Osteocyte (in vitro differentiated cells): ENCODE measurements around the gene ZNF684. TPM values are rescaled to one million over a fixed set of nuclear protein-coding genes. Genes with fewer than 3 reads are reported as not detected.
"Not testable (repeated sequence)": the region's sequence is repeated elsewhere in the genome, so short reads cannot be mapped to it uniquely, and the experiment has no call there.

Experiments
- DNase-seq: peaks from one replicate; pipeline ENCODE4 v3.0.0; 2021; ENCODE audit warnings: mixed read lengths; ENCODE audit not compliant: unreplicated experiment; ENCODE audit errors: extremely low spot score
- H3K27ac Mint-ChIP-seq: one replicate; pipeline ENCODE4 v1.8.0; 2021; ENCODE audit warnings: mild to moderate bottlenecking, mixed read lengths; ENCODE audit not compliant: unreplicated experiment
- H3K27me3 Mint-ChIP-seq: one replicate; pipeline ENCODE4 v1.8.0; 2021; ENCODE audit warnings: mixed read lengths; ENCODE audit not compliant: unreplicated experiment
- H3K36me3 Mint-ChIP-seq: one replicate; pipeline ENCODE4 v1.8.0; 2021; ENCODE audit warnings: mixed read lengths; ENCODE audit not compliant: unreplicated experiment
- H3K4me1 Mint-ChIP-seq: one replicate; pipeline ENCODE4 v1.8.0; 2021; ENCODE audit warnings: mixed read lengths; ENCODE audit not compliant: unreplicated experiment
- H3K4me3 Mint-ChIP-seq: one replicate; pipeline ENCODE4 v1.8.0; 2021; ENCODE audit warnings: mild to moderate bottlenecking, moderate library complexity, mixed read lengths; ENCODE audit not compliant: unreplicated experiment
- H3K9me3 Mint-ChIP-seq: one replicate; pipeline ENCODE4 v1.8.0; 2021; ENCODE audit warnings: mixed read lengths; ENCODE audit not compliant: unreplicated experiment
- CTCF ChIP-seq: fragments of 200-600 bp; sonication (generic); IDR thresholded peaks from 2 replicates; pipeline ENCODE4 v1.5.0; 2021; ENCODE audit warnings: antibody characterized with exemption, mild to moderate bottlenecking, moderate library complexity
- total RNA-seq: library from RNA; stranded (reverse); gene quantifications from 2 replicates; pipeline ENCODE4 v1.2.1, GENCODE V29; 2021

Gene ZNF684
- total RNA-seq, 1 donor from 2014 or later = 5.4 TPM

DNA sequence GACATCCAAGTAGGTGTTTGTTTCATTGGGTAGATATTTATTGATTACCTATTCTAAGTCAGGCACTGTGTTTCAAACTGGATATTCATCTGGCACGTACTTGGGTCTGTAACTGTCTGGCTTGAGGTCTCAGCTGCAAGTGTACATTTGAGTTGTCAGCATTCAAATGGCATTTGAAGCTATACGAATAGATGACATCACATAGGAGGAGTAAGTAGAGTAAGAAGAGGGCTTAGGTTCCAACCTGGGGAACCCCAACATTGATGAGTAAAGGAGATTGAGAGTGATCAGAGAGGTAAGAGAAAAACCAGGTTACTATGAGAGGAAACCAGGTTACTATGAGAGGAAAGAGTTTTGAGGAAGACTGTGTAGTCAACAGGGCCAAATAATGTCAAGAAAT is 30.7 kb downstream of the ZNF684 start:
- Mint-ChIP-seq H3K9me3 (no peaks in the 10 kb centered on the region), H3K27me3 (peaks cover 13% of the 10 kb centered on the region), H3K36me3 (no peaks in the 10 kb centered on the region), H3K27ac (no peak overlapping the region), H3K4me1 (no peaks in the 10 kb centered on the region), H3K4me3 (no peak overlapping the region)
- no peak for DNase-seq
- no peak for TF ChIP-seq CTCF

GRCh38 chr1:40563266-40563665 is 31.8 kb downstream of the ZNF684 start:
- H3K27ac Mint-ChIP-seq = no peak overlapping the region
- H3K36me3 Mint-ChIP-seq = no peaks in the 10 kb centered on the region
- H3K27me3 Mint-ChIP-seq = peaks cover 18% of the 10 kb centered on the region
- TF ChIP-seq CTCF = no peak
- no peak overlapping the region for H3K4me3 Mint-ChIP-seq
- no peak for DNase-seq
- H3K9me3 Mint-ChIP-seq = no peaks in the 10 kb centered on the region
- no peaks in the 10 kb centered on the region for H3K4me1 Mint-ChIP-seq

DNA sequence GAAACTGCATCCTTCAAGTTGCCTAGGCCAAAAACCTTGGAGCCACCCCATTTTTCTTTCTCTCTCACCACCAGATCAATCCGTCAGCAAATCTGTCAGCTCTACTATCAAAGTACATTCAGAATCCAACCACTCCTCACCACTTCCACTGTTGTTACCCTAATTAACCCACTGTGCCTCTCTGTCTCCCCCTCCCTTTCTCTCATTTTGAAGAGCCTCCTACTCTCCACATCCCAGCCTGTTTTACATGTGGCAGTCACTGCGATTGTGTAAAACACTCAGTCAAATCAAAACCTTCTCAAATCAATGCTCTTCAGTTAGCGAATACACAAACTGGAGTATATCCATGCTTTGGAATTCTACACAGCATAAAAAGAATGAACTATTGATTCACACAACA is 33.1 kb downstream of the ZNF684 start:
- H3K36me3 Mint-ChIP-seq = no peaks in the 10 kb centered on the region
- no peak for TF ChIP-seq CTCF
- no peak overlapping the region for H3K4me3 Mint-ChIP-seq
- H3K27me3 Mint-ChIP-seq = peaks cover 21% of the 10 kb centered on the region
- no peak for DNase-seq
- H3K27ac Mint-ChIP-seq = no peak overlapping the region
- H3K4me1 Mint-ChIP-seq = no peaks in the 10 kb centered on the region
- H3K9me3 Mint-ChIP-seq = no peaks in the 10 kb centered on the region

DNA sequence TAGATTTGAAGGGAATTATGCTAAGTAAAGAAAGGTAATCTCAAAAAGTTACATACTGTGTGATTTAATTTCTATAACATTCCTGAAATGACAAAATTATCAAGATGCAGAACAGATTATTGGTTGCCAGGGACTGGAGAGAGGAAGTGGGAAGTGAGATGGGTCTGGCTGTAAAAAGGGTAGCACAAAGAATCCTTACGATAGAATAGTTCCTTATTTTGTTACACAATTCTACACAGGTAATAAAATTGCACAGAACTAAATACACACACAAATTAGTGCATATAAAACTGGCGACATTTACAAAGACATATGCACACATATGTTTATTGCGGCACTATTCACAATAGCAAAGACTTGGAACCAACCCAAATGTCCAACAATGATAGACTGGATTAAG is 33.5 kb downstream of the ZNF684 start:
- no peak for DNase-seq
- Mint-ChIP-seq H3K27me3 (peaks cover 21% of the 10 kb centered on the region), H3K4me1 (no peaks in the 10 kb centered on the region), H3K9me3 (no peaks in the 10 kb centered on the region), H3K4me3 (no peak overlapping the region), H3K36me3 (no peaks in the 10 kb centered on the region), H3K27ac (no peak overlapping the region)
- TF ChIP-seq CTCF = no peak

DNA sequence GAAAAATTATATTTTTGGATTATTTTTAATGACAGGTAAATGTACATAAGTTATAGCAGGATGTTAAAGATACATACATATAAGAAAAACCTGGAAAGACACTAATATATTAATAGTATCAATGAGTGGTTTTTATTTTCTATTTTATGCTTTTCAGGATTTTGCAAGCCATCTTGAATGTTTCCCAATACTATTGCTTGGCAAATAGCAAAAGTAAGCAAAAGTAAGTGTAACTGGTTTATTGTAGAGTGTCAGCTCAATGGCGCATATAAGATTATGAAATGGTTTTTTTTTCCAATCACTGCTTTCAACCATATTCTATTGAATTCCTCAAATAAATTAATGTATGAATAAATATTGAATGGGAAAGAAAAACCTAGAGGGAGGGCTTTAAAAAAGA is 36.4 kb downstream of the ZNF684 start:
- no peaks in the 10 kb centered on the region for H3K9me3 Mint-ChIP-seq
- DNase-seq = no peak
- no peak for TF ChIP-seq CTCF
- H3K4me1 Mint-ChIP-seq = no peaks in the 10 kb centered on the region
- no peak overlapping the region for H3K27ac Mint-ChIP-seq
- H3K4me3 Mint-ChIP-seq = no peak overlapping the region
- no peaks in the 10 kb centered on the region for H3K36me3 Mint-ChIP-seq
- H3K27me3 Mint-ChIP-seq = peaks cover 25% of the 10 kb centered on the region

DNA sequence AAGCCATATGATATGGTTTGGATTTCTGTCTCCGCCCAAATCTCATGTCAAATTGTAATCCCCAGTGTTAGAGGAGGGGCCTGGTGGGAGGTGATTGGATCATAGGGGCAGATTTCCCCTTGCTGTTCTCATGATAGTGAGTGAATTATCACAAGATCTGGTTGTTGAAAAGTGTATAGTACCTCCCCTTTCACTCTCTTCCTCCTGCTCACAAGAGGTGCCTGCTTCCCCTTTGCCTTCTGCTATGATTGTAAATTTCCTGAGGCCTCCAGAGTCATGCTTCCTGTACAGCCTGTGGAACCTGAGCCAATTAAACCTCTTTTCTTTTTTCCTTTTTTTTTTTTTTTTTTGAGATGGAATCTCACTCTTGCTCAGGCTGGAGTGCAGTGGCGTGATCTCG is 43.4 kb downstream of the ZNF684 start:
- not testable (repeated sequence) for H3K27ac Mint-ChIP-seq, H3K4me1 Mint-ChIP-seq, H3K36me3 Mint-ChIP-seq, H3K9me3 Mint-ChIP-seq, H3K4me3 Mint-ChIP-seq, DNase-seq
- H3K27me3 Mint-ChIP-seq = peaks cover 10% of the 10 kb centered on the region
